Kidney epithelial cell (primary cell): Measurements from ENCODE around the gene LDB2. TPM values are rescaled to one million over a fixed set of nuclear protein-coding genes. Genes with fewer than 3 reads are reported as not detected.

Experiments used
- DNase-seq: peaks from one replicate; pipeline ENCODE4 v3.0.0-alpha.2; 2010; ENCODE audit warnings: low read depth
- H3K27me3 ChIP-seq: 2 replicates; pipeline ENCODE4 v1.6.0; 2011; ENCODE audit warnings: low read length; ENCODE audit not compliant: control insufficient read depth, insufficient read depth
- H3K36me3 ChIP-seq: 2 replicates; pipeline ENCODE4 v1.5.1; 2011; ENCODE audit warnings: low read length; ENCODE audit not compliant: control insufficient read depth, insufficient read depth
- H3K4me3 ChIP-seq: 2 replicates; pipeline ENCODE4 v1.5.1; 2011; ENCODE audit warnings: low read depth, mild to moderate bottlenecking, control low read depth, low read length
- CTCF ChIP-seq: IDR thresholded peaks from 2 replicates; pipeline ENCODE4 v1.5.1; 2011; ENCODE audit warnings: mild to moderate bottlenecking, moderate library complexity, low read length, control low read depth, inconsistent platforms; ENCODE audit not compliant: insufficient read depth, poor library complexity, severe bottlenecking
- total RNA-seq: library from RNA; depleted of rRNA; stranded (reverse); fragments of >200 nt; gene quantifications from 2 replicates; pipeline ENCODE4 v1.2.3, GENCODE V29; 2015

LDB2 gene
- total RNA-seq, 1 donor from 2014 or later = 0.46 TPM

- Histone ChIP-seq H3K27me3 (no peaks in the 10 kb centered on the region), H3K4me3 (no peak overlapping the region), H3K36me3 (no peaks in the 10 kb centered on the region)
- TF ChIP-seq CTCF = no peak
- no peak for DNase-seq
These were observed 140.2 kb downstream of the LDB2 start for GRCh38 chr4:16758255-16758654.

- TF ChIP-seq CTCF = no peak
- Histone ChIP-seq H3K36me3 (no peaks in the 10 kb centered on the region), H3K27me3 (no peaks in the 10 kb centered on the region), H3K4me3 (no peak overlapping the region)
- DNase-seq = no peak
These were observed 141.3 kb downstream of the LDB2 start for GRCh38 chr4:16757080-16757521.

GRCh38 chr4:16754104-16754503 lies 144.3 kb downstream of the LDB2 start:
- Histone ChIP-seq H3K27me3 (no peaks in the 10 kb centered on the region), H3K4me3 (no peak overlapping the region), H3K36me3 (no peaks in the 10 kb centered on the region)
- DNase-seq = no peak
- no peak for TF ChIP-seq CTCF

- no peak for DNase-seq
- H3K4me3 ChIP-seq = no peak overlapping the region
- TF ChIP-seq CTCF = no peak
- H3K36me3 ChIP-seq = no peaks in the 10 kb centered on the region
- no peaks in the 10 kb centered on the region for H3K27me3 ChIP-seq
These were observed 146.3 kb downstream of the LDB2 start for GRCh38 chr4:16752150-16752549.

DNA sequence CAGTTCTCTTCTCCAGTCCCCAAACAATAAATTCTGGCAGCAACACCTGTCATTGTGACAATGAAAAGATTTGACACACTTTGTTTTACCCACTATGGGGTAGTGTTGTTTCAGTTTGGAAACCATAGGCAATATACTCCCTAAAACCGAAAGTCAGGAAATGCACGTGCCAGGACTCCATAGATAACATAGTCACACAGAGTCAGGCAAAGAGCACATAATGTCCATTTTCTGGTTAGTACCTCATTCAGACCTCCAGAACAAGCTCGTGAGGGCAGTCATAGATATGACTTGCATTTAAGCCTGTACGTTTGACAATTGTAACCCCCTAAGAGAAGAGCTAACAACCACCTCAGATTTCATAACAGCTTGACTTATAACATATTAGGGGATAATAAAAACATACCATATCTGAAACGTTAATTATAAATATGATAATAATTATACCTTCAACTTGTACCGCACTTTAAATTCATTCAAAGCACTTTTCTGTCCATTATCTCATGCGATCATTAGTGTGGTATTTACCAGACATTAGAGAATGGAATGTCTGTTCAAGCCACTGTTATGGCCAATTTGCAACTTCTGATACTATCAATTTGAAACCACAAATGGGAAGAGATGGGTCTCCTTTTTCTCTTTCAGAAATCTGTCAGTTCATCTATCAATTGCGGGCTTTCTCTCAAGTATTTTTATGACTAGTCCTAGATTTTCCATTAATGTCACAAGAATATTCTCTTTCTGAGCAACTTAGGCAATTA lies 147.4 kb downstream of the LDB2 start:
- no peaks in the 10 kb centered on the region for H3K36me3 ChIP-seq
- H3K4me3 ChIP-seq = no peak overlapping the region
- no peaks in the 10 kb centered on the region for H3K27me3 ChIP-seq
- no peak for TF ChIP-seq CTCF
- no peak for DNase-seq

- Histone ChIP-seq H3K36me3 (no peaks in the 10 kb centered on the region), H3K27me3 (no peaks in the 10 kb centered on the region), H3K4me3 (no peak overlapping the region)
- no peak for DNase-seq
- no peak for TF ChIP-seq CTCF
These were observed 148.2 kb downstream of the LDB2 start for GRCh38 chr4:16750216-16750615.
